Endothelial cell of umbilical vein (primary cell): Measurements from ENCODE around the gene CELF2. TPM values are rescaled to one million over a fixed set of nuclear protein-coding genes. Genes with fewer than 3 reads are reported as not detected.

Source experiments
- BruUV-seq: library from RNA; stranded (reverse); fragments of 400-500 nt; replicated peaks from 2 replicates; lab custom pipeline; 2021; lab: Mats Ljungman, UMichigan
- CTCF ChIA-PET: fragments of 300-600, 350-600 bp; sonication (Branson Sonifier 250); formaldehyde crosslinking; loops from one replicate; lab custom pipeline; 2021; ENCODE audit warnings: antibody characterized with exemption, inconsistent platforms; lab: Charles Lee
- POLR2A ChIA-PET: fragments of 300-600, 350-600 bp; sonication (Branson Sonifier 250); formaldehyde crosslinking; loops from one replicate; lab custom pipeline; 2021; ENCODE audit warnings: antibody characterized with exemption, inconsistent platforms; lab: Charles Lee
- DNase-seq: peaks from one replicate; pipeline ENCODE4 v3.0.0-alpha.2; 2011; ENCODE audit warnings: low read depth, low spot score
- FAIRE-seq: peaks from 2 replicates; lab custom pipeline; 2011; peaks lifted over from hg19 to GRCh38; lab: Jason Lieb, UNC
- H2AFZ ChIP-seq: 2 replicates; pipeline ENCODE4 v1.6.0; 2012; ENCODE audit warnings: low read depth, low read length, control low read depth, inconsistent platforms
- H3K27ac ChIP-seq: 2 replicates; pipeline ENCODE4 v1.5.1; 2011; ENCODE audit warnings: low read depth, mild to moderate bottlenecking, control low read depth, low read length, moderate library complexity; ENCODE audit not compliant: insufficient read depth
- H3K27me3 ChIP-seq, 2 experiments: 2 replicates each; pipeline versions ENCODE4 v1.6.0 to v1.6.1; 2011; ENCODE audit warnings: low read length in 2 of 2, mixed read lengths in 1 of 2; ENCODE audit not compliant: control insufficient read depth in 2 of 2, insufficient read depth in 2 of 2
- H3K36me3 ChIP-seq, 2 experiments: 2 replicates in 1 of 2; 3 replicates in 1 of 2; pipeline ENCODE4 v1.5.1; 2011; ENCODE audit warnings: low read length in 2 of 2, mild to moderate bottlenecking in 1 of 2, moderate library complexity in 1 of 2; ENCODE audit not compliant: control insufficient read depth in 2 of 2, insufficient read depth in 2 of 2; ENCODE audit errors: extremely low read depth in 1 of 2
- H3K4me1 ChIP-seq: 3 replicates; pipeline ENCODE4 v1.5.1; 2011; ENCODE audit warnings: mild to moderate bottlenecking, low read length; ENCODE audit not compliant: control insufficient read depth, insufficient read depth; ENCODE audit errors: extremely low read depth
- H3K4me2 ChIP-seq: 2 replicates; pipeline ENCODE4 v1.6.1; 2011; ENCODE audit warnings: low read length, control low read depth, mixed read lengths; ENCODE audit not compliant: insufficient read depth
- H3K4me3 ChIP-seq, 3 experiments: fragments of 200-600 bp in 1 of 3; sonication (generic), shearing (Covaris generic) in 1 of 3; replicated peaks in 1 of 3; 2 replicates each; pipeline ENCODE4 v1.5.1; 2011 to 2016; ENCODE audit warnings: control low read depth in 3 of 3, low read length in 3 of 3, mild to moderate bottlenecking in 2 of 3, inconsistent platforms in 1 of 3, low read depth in 1 of 3, moderate library complexity in 1 of 3; ENCODE audit not compliant: insufficient read depth in 1 of 3
- H3K79me2 ChIP-seq: 2 replicates; pipeline ENCODE4 v1.6.0; 2012; ENCODE audit warnings: low read length, inconsistent platforms; ENCODE audit not compliant: control insufficient read depth, insufficient read depth
- H3K9ac ChIP-seq: replicated peaks from 2 replicates; pipeline ENCODE3; 2011; ENCODE audit warnings: low read length, control low read depth; ENCODE audit not compliant: insufficient read depth; ENCODE audit errors: extremely low read depth
- H3K9me1 ChIP-seq: replicated peaks from 3 replicates; pipeline ENCODE4 v1.6.0; 2011; ENCODE audit warnings: mild to moderate bottlenecking, low read length; ENCODE audit not compliant: control insufficient read depth, insufficient read depth; ENCODE audit errors: extremely low read depth
- H3K9me3 ChIP-seq: replicated peaks from 2 replicates; pipeline ENCODE4 v1.5.1; 2012; ENCODE audit warnings: low read length, inconsistent platforms; ENCODE audit not compliant: control insufficient read depth, insufficient read depth
- H4K20me1 ChIP-seq: replicated peaks from 2 replicates; pipeline ENCODE3; 2011; ENCODE audit warnings: mild to moderate bottlenecking, low read length; ENCODE audit not compliant: control insufficient read depth, insufficient read depth; ENCODE audit errors: extremely low read depth
- FOS ChIP-seq: IDR thresholded peaks from 2 replicates; pipeline ENCODE4 v1.6.1; 2011; ENCODE audit warnings: mild to moderate bottlenecking, low read length, moderate library complexity, borderline replicate concordance; ENCODE audit not compliant: insufficient read depth
- GATA2 ChIP-seq: IDR thresholded peaks from 2 replicates; pipeline ENCODE4 v1.7.0; 2011; ENCODE audit warnings: low read depth, mild to moderate bottlenecking, moderate library complexity, mixed read lengths, low read length; ENCODE audit not compliant: insufficient read length, insufficient read depth
- MYC ChIP-seq: IDR thresholded peaks from one replicate; pipeline ENCODE4 v1.6.1; 2011; ENCODE audit warnings: mild to moderate bottlenecking, low read depth, low read length
- POLR2A ChIP-seq: IDR thresholded peaks from 2 replicates; pipeline ENCODE4 v1.6.1; 2012; ENCODE audit warnings: low read depth, mild to moderate bottlenecking, control low read depth, low read length
- dilution Hi-C: fragments of 300-500 bp; cut with MboI; formaldehyde crosslinking; loops from one replicate; pipeline ENCODE4 v1.15.0; 2019; ENCODE audit warnings: low sequenced_read_pairs; ENCODE audit not compliant: extremely low pct_ligation_motif_present
- intact Hi-C: fragments of 100-400 bp; cut with micrococcal nuclease; formaldehyde crosslinking; loops from one replicate; pipeline ENCODE4 v1.10.0; 2022
- polyA plus RNA-seq, 4 experiments: library from polyadenylated mRNA; depleted of rRNA in 3 of 4; stranded (reverse) in 3 of 4; unstranded in 1 of 4; fragments of >200 nt; gene quantifications; 2 replicates each; pipeline versions ENCODE4 v1.2.1 to v1.2.3, GENCODE V29; 2011 to 2012; ENCODE audit warnings: missing spikeins in 1 of 4
- total RNA-seq: library from RNA; stranded (reverse); gene quantifications from 2 replicates; pipeline ENCODE4 v1.2.3, GENCODE V29; 2021
- TF ChIP-seq, protein P1 (sequence below): IDR thresholded peaks from 2 replicates; pipeline ENCODE4 v1.6.1; 2011; ENCODE audit not compliant: insufficient read depth, insufficient read length

Gene CELF2
- total and polyA plus RNA-seq, 2 donors (not counting 3 experiments of a cell fraction or from before 2014, with no cell fraction given), result 21.6 to 42.6 TPM

DNA sequence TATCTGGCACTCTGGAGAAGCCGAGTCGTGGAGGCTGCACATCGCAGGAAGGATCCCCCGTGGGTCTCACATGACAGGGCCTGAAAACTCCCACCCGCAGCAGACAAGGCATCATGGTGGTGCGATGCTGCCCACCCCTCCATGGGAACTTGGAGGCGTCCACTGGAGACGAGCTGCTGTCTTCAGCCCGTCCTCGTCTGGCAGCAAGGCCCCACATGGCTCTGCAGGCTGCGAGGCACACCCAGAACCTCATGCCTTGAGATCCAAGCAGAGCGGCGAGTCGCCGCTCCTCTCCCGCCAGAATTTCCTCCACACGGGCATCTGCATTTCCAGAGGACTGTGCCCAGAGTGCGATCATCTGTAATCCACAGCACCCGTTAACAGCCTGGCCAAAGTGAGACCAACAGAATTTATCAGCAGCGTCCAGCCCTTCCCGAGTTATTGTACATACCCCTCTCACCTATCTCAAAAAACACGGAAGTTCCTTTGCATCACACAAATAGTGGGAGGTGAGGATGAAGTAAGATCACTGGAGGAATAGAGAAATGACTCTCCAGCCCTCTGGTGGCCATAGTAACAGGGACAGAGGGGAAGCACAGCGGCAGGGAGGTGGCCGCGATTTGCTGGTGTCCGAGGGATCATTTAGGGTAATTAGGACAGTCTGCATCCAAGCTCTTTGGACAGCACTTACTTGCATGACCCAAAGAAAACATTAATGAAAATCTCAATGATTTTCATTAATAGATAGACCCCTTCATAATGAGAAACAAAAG lies 301.3 kb downstream of the CELF2 start:
- POLR2A ChIA-PET, result no interaction called here
- TF ChIP-seq, protein P1, sequence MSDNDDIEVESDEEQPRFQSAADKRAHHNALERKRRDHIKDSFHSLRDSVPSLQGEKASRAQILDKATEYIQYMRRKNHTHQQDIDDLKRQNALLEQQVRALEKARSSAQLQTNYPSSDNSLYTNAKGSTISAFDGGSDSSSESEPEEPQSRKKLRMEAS, result no peak
- Histone ChIP-seq H3K27me3 (no peaks in the 10 kb centered on the region), H3K36me3 (peaks cover 0 to 6% of the 10 kb centered on the region in 2 experiments), H4K20me1 (no peaks in the 10 kb centered on the region), H3K9ac (no peak overlapping the region), H3K4me2 (no peak overlapping the region), H3K4me3 (no peak overlapping the region), H2AFZ (no peak overlapping the region), H3K79me2 (no peaks in the 10 kb centered on the region), H3K9me1 (no peaks in the 10 kb centered on the region), H3K27ac (no peak overlapping the region), H3K9me3 (no peaks in the 10 kb centered on the region), H3K4me1 (peaks cover 4% of the 10 kb centered on the region)
- FAIRE-seq, result no peak
- BruUV-seq, result no TSS peak
- DNase-seq, result no peak
- intact Hi-C loops (no loop called here), dilution Hi-C loops (no loop called here)
- CTCF ChIA-PET, result no interaction called here

DNA sequence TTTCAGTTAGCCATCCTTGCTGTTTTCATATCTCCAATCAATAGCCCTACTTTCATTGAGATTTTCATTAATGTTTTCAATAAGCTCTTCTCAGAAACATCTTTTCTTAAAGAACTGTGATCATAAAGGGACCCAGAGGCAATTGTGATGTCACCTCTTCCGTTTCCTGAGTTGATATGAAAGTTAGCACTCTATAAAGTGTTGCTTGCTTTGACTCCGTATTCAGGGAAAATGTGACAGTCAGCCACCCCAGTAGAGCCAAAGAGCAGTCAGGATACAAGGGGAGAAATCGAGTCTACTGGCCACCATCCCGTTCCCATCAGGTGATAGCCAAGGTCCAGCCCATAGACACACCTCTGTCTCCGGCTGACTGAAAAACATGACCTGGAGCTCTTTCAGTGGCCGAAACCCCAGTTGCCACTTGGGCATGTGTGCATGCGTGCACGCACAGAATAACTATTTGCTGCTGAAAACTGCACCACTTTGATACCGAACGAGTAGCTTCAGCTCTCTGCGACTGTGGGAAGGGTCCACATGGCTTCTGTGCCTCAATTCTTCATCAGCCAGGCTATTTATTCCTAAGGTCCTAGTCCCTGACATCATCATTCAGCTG lies 302.4 kb downstream of the CELF2 start:
- intact Hi-C loops (no loop called here), dilution Hi-C loops (no loop called here)
- no peak overlapping the region for H3K4me2 ChIP-seq
- no peaks in the 10 kb centered on the region for H3K79me2 ChIP-seq
- H3K9me3 ChIP-seq, result no peaks in the 10 kb centered on the region
- H3K36me3 ChIP-seq, result peaks cover 0 to 3% of the 10 kb centered on the region in 2 experiments
- BruUV-seq, result no TSS peak
- H3K9ac ChIP-seq, result no peak overlapping the region
- ChIA-PET POLR2A (no interaction called here), CTCF (no interaction called here)
- DNase-seq, result no peak
- no peak for TF ChIP-seq GATA2
- TF ChIP-seq MYC, result no peak
- TF ChIP-seq POLR2A, result no peak
- TF ChIP-seq FOS, result no peak
- peaks cover 4% of the 10 kb centered on the region for H3K4me1 ChIP-seq
- no peaks in the 10 kb centered on the region for H3K27me3 ChIP-seq
- no peak overlapping the region for H3K4me3 ChIP-seq
- no peak for FAIRE-seq
- H3K27ac ChIP-seq, result no peak overlapping the region
- no peaks in the 10 kb centered on the region for H4K20me1 ChIP-seq
- H3K9me1 ChIP-seq, result no peaks in the 10 kb centered on the region
- no peak overlapping the region for H2AFZ ChIP-seq
